Body of pancreas (tissue), 4 donors: ENCODE data around the gene C11orf98. TPM values are rescaled to one million over a fixed set of nuclear protein-coding genes. Genes with fewer than 3 reads are reported as not detected.

Experiments
- ATAC-seq: fragments of 150-250 bp; one replicate; pipeline ENCODE4 v1.9.1; 2016
- DNase-seq, 4 donors: peaks; one replicate each; pipeline ENCODE4 v3.0.0-alpha.2; 2019
- H3K27ac ChIP-seq, 4 donors: fragments of 200-600 bp; sonication (generic); 1 replicate in 3 of 4; 2 replicates in 1 of 4; pipeline versions ENCODE4 v1.5.1 to v1.6.1; 2016 to 2019; ENCODE audit warnings: mild to moderate bottlenecking in 1 of 4, mixed read lengths in 1 of 4, moderate library complexity in 1 of 4
- H3K27me3 ChIP-seq, 2 donors: fragments of 200-600 bp; sonication (generic); one replicate each; pipeline ENCODE4 v1.6.0; 2016; ENCODE audit warnings: mild to moderate bottlenecking in 1 of 2
- H3K36me3 ChIP-seq, 2 donors: fragments of 200-600 bp; sonication (generic); replicated peaks in 1 of 2; 2 replicates each; pipeline ENCODE4 v1.5.1; 2016; ENCODE audit warnings: low read depth in 2 of 2; ENCODE audit not compliant: insufficient read depth in 1 of 2
- H3K4me1 ChIP-seq: fragments of 200-600 bp; sonication (generic); one replicate; pipeline ENCODE4 v1.6.0; 2016
- H3K4me3 ChIP-seq, 2 donors: fragments of 200-600 bp; sonication (generic); 1 replicate in 1 of 2; 2 replicates in 1 of 2; pipeline ENCODE4 v1.5.1; 2016 to 2019
- H3K9me3 ChIP-seq, 3 donors: fragments of 200-600 bp; sonication (generic); 1 replicate in 2 of 3; 2 replicates in 1 of 3; pipeline ENCODE4 v1.5.1; 2016
- CTCF ChIP-seq, 7 experiments: fragments of 450-650 bp in 4 of 7; fragments of 200-600 bp in 3 of 7; sonication (generic) in 3 of 7; IDR thresholded peaks; one replicate each; pipeline ENCODE4 v1.5.1; 2016 to 2019; ENCODE audit warnings: antibody characterized with exemption in 7 of 7
- POLR2A ChIP-seq, 3 donors: fragments of 450-650 bp; IDR thresholded peaks; one replicate each; pipeline ENCODE4 v1.6.1; 2016; ENCODE audit warnings: antibody characterized with exemption in 3 of 3, mild to moderate bottlenecking in 2 of 3
- WGBS, 2 donors: methylation state at CpG; one replicate each; pipeline ENCODE4 v1.1.5; 2017; 5-methylcytosine and 5-hydroxymethylcytosine counted together
- intact Hi-C: fragments of 100-400 bp; cut with DNase I; formaldehyde crosslinking; loops from one replicate; pipeline ENCODE4 v1.15.1; 2023
- total RNA-seq, 2 donors: library from RNA; depleted of rRNA; stranded (reverse); fragments of >200 nt; gene quantifications; one replicate each; pipeline ENCODE4 v1.1.0, GENCODE V29; 2016

C11orf98 gene
- total RNA-seq, 2 donors from 2014 or later, result 18.2 to 24.4 TPM

- no peak for DNase-seq
- Histone ChIP-seq H3K4me3 (no peak overlapping the region), H3K27me3 (peaks cover 0 to 8% of the 10 kb centered on the region in 2 donors), H3K27ac (no peak overlapping the region), H3K4me1 (no peaks in the 10 kb centered on the region), H3K36me3 (peaks cover 0 to 4% of the 10 kb centered on the region in 2 donors), H3K9me3 (no peaks in the 10 kb centered on the region)
- intact Hi-C loops, result no loop called here
- TF ChIP-seq POLR2A (IDR thresholded peaks at IDR 0.05) (no peak), CTCF (IDR thresholded peaks at IDR 0.05) (no peak)
- WGBS, 2 donors, result 44 to 66% methylated on average over 14 to 55 of the region's 74 CpGs
- no peak for ATAC-seq
These were observed 22.7 kb upstream of the C11orf98 start for GRCh38 chr11:62687508-62688396.

- Histone ChIP-seq H3K9me3 (no peaks in the 10 kb centered on the region), H3K4me1 (peaks cover 27% of the 10 kb centered on the region), H3K36me3 (peaks cover 0 to 2% of the 10 kb centered on the region in 2 donors), H3K27me3 (peaks cover 0 to 2% of the 10 kb centered on the region in 2 donors), H3K4me3 (no peak overlapping the region), H3K27ac (peak overlapping the region in 1 of 4 donors; percentile 50)
- WGBS, 2 donors, result 54 to 58% methylated on average over 7 of the region's 7 CpGs
- DNase-seq (peak in 3 of 4 donors; percentile 43 to 62 (median 43)), ATAC-seq (peak; percentile 36)
- intact Hi-C loops, result no loop called here
- no peak for TF ChIP-seq POLR2A (IDR thresholded peaks at IDR 0.05)
These were observed 17.5 kb upstream of the C11orf98 start for GRCh38 chr11:62682518-62682917.

- H3K27me3 ChIP-seq, result no peaks in the 10 kb centered on the region
- H3K36me3 ChIP-seq, result peaks cover 0 to 5% of the 10 kb centered on the region in 2 donors
- H3K27ac ChIP-seq, result peak overlapping the region in 2 of 4 donors; percentile 34 to 45
- no peaks in the 10 kb centered on the region for H3K9me3 ChIP-seq
- WGBS, 2 donors, result 28 to 31% methylated on average over 4 of the region's 4 CpGs
- TF ChIP-seq POLR2A (IDR thresholded peaks at IDR 0.05) (no peak), CTCF (IDR thresholded peaks at IDR 0.05) (peak; percentile 27 to 73 (median 63))
- H3K4me1 ChIP-seq, result peaks cover 37% of the 10 kb centered on the region
- ATAC-seq, result peak; percentile 77
- intact Hi-C loops, result no loop called here
- DNase-seq, result peak; percentile 52 to 76 (median 69)
- no peak overlapping the region for H3K4me3 ChIP-seq
These were observed 15.8 kb upstream of the C11orf98 start for GRCh38 chr11:62680825-62681240.

GRCh38 chr11:62678770-62679696 lies 14.0 kb upstream of the C11orf98 start, which contains the start of gene UBXN1:
Gene UBXN1 (minus strand): TSS chr11:62679073. CDS start chr11:62678923, 150 bp downstream.
- intact Hi-C loops, result no loop called here
- DNase-seq, result peak; percentile 83 to 90 (median 86)
- Histone ChIP-seq H3K36me3 (peaks cover 0 to 5% of the 10 kb centered on the region in 2 donors), H3K27ac (peak within 1 kb of the TSS; percentile 81 to 92 (median 83)), H3K4me1 (peaks cover 37% of the 10 kb centered on the region), H3K4me3 (peak within 1 kb of the TSS; percentile 57 to 89), H3K27me3 (no peaks in the 10 kb centered on the region), H3K9me3 (no peaks in the 10 kb centered on the region)
- 7 to 51% methylated on average over 7 to 55 of the region's 55 CpGs for WGBS, 2 donors
- ATAC-seq, result peak; percentile 86
- TF ChIP-seq POLR2A (IDR thresholded peaks at IDR 0.05) (peak; percentile 37 to 77 (median 71)), CTCF (IDR thresholded peaks at IDR 0.05) (no peak)

- ATAC-seq, result no peak
- H3K4me1 ChIP-seq, result peaks cover 44% of the 10 kb centered on the region
- H3K27me3 ChIP-seq, result no peaks in the 10 kb centered on the region
- H3K36me3 ChIP-seq, result peaks cover 0 to 5% of the 10 kb centered on the region in 2 donors
- no peaks in the 10 kb centered on the region for H3K9me3 ChIP-seq
- 2% methylated on average over 8 to 16 of the region's 16 CpGs for WGBS, 2 donors
- TF ChIP-seq POLR2A (IDR thresholded peaks at IDR 0.05), result no peak
- no peak for TF ChIP-seq CTCF (IDR thresholded peaks at IDR 0.05)
- peak overlapping the region; percentile 81 to 92 (median 83) for H3K27ac ChIP-seq
- intact Hi-C loops, result no loop called here
- no peak for DNase-seq
- H3K4me3 ChIP-seq, result peak overlapping the region; percentile 57 to 89
These were observed 13.4 kb upstream of the C11orf98 start for GRCh38 chr11:62678433-62678769.
